Sigmoid colon (tissue), 7 donors: ENCODE measurements around the gene LCLAT1. TPM values are rescaled to one million over a fixed set of nuclear protein-coding genes. Genes with fewer than 3 reads are reported as not detected.
A peak's percentile ranks its signal among the peaks of the same experiment; 100 is the strongest.

ENCODE experiments used
- DNase-seq: peaks from one replicate; pipeline ENCODE4 v3.0.0-alpha.2; 2019
- H3K27ac ChIP-seq, 4 donors: fragments of 200-600 bp; sonication (generic); one replicate each; pipeline ENCODE4 v1.5.1; 2016 to 2019; ENCODE audit warnings: mild to moderate bottlenecking in 1 of 4
- H3K27me3 ChIP-seq, 3 donors: fragments of 200-600 bp; sonication (generic); one replicate each; pipeline ENCODE4 v1.5.1; 2019; ENCODE audit warnings: mild to moderate bottlenecking in 1 of 3
- H3K36me3 ChIP-seq, 4 donors: fragments of 200-600 bp; sonication (generic); one replicate each; pipeline ENCODE4 v1.5.1; 2016 to 2019
- H3K4me1 ChIP-seq, 4 donors: fragments of 200-600 bp; sonication (generic); one replicate each; pipeline ENCODE4 v1.5.1; 2017 to 2019
- H3K4me3 ChIP-seq, 4 donors: fragments of 200-600 bp; sonication (generic); one replicate each; pipeline ENCODE4 v1.5.1; 2017 to 2019; ENCODE audit warnings: mild to moderate bottlenecking in 2 of 4, moderate library complexity in 1 of 4
- H3K9me3 ChIP-seq, 4 donors: fragments of 200-600 bp in 3 of 4; sonication (generic) in 3 of 4; one replicate each; pipeline versions ENCODE4 v1.5.1 to v1.6.1; 2013 to 2019
- CTCF ChIP-seq, 4 experiments: fragments of 450-650 bp in 3 of 4; fragments of 200-600 bp in 1 of 4; IDR thresholded peaks; one replicate each; pipeline ENCODE4 v1.5.1; 2016 to 2019; ENCODE audit warnings: antibody characterized with exemption in 4 of 4, mild to moderate bottlenecking in 3 of 4, moderate library complexity in 2 of 4
- EP300 ChIP-seq, 4 donors: sonication (generic); formaldehyde crosslinking; IDR thresholded peaks; one replicate each; pipeline ENCODE4 v1.6.1; 2017; ENCODE audit warnings: antibody characterized with exemption in 4 of 4
- POLR2A ChIP-seq, 2 donors: fragments of 450-650 bp; IDR thresholded peaks; one replicate each; pipeline ENCODE4 v1.6.1; 2016; ENCODE audit warnings: antibody characterized with exemption in 2 of 2, mild to moderate bottlenecking in 2 of 2, moderate library complexity in 2 of 2
- POLR2AphosphoS5 ChIP-seq, 4 donors: sonication (generic); formaldehyde crosslinking; IDR thresholded peaks; one replicate each; pipeline ENCODE4 v1.6.1; 2017; ENCODE audit warnings: antibody characterized with exemption in 4 of 4
- WGBS, 2 donors: extraction: QIAGEN DNeasy Blood & Tissue Kit; methylation state at CpG; one replicate each; pipeline ENCODE4 v1.1.7; 2013; 5-methylcytosine and 5-hydroxymethylcytosine counted together
- intact Hi-C: fragments of 100-400 bp; cut with DNase I; formaldehyde crosslinking; loops from one replicate; pipeline ENCODE4 v1.15.1; 2023
- polyA plus RNA-seq, 3 donors: library from polyadenylated mRNA; stranded (reverse); fragments of 200-250 nt; gene quantifications; one replicate each; pipeline ENCODE4 v1.2.3, GENCODE V29; 2013
- total RNA-seq, 4 donors: library from RNA; depleted of rRNA; stranded (reverse); fragments of >200 nt; gene quantifications; one replicate each; pipeline ENCODE4 v1.1.0, GENCODE V29; 2016
- donor health status: healthy with polysubstance abuse.
- donor health status: Bipolar disorder and iron deficiency.
- donor health status: healthy.

LCLAT1 gene
- total and polyA plus RNA-seq, 7 donors: 1.2 to 17.2 (median 10.0) TPM

GRCh38 chr2:30673127-30673526 is 226.1 kb downstream of the LCLAT1 start:
- DNase-seq: no peak
- H3K4me3 ChIP-seq: no peak overlapping the region
- H3K9me3 ChIP-seq: peaks cover 0 to 4% (median 0%) of the 10 kb centered on the region in 4 donors
- no peaks in the 10 kb centered on the region for H3K4me1 ChIP-seq
- no peak for TF ChIP-seq POLR2AphosphoS5 (IDR thresholded peaks at IDR 0.05)
- TF ChIP-seq EP300 (IDR thresholded peaks at IDR 0.05): no peak
- TF ChIP-seq CTCF (IDR thresholded peaks at IDR 0.05): no peak
- no peak for TF ChIP-seq POLR2A (IDR thresholded peaks at IDR 0.05)
- 87 to 95% methylated on average over 4 of the region's 4 CpGs for WGBS, 2 donors
- no peak overlapping the region for H3K27ac ChIP-seq
- intact Hi-C loops: no loop called here
- no peaks in the 10 kb centered on the region for H3K27me3 ChIP-seq
- no peaks in the 10 kb centered on the region for H3K36me3 ChIP-seq

GRCh38 chr2:30675758-30676157 is 228.7 kb downstream of the LCLAT1 start:
- H3K9me3 ChIP-seq: no peaks in the 10 kb centered on the region
- intact Hi-C loops: no loop called here
- H3K27ac ChIP-seq: no peak overlapping the region
- peak; percentile 22 for DNase-seq
- H3K27me3 ChIP-seq: no peaks in the 10 kb centered on the region
- no peak overlapping the region for H3K4me3 ChIP-seq
- H3K4me1 ChIP-seq: no peaks in the 10 kb centered on the region
- 95% methylated on average over 2 of the region's 2 CpGs for WGBS, 2 donors
- H3K36me3 ChIP-seq: no peaks in the 10 kb centered on the region
- TF ChIP-seq EP300 (IDR thresholded peaks at IDR 0.05) (no peak), CTCF (IDR thresholded peaks at IDR 0.05) (no peak), POLR2A (IDR thresholded peaks at IDR 0.05) (no peak), POLR2AphosphoS5 (IDR thresholded peaks at IDR 0.05) (no peak)

- no peak for DNase-seq
- no peak for TF ChIP-seq POLR2A (IDR thresholded peaks at IDR 0.05)
- TF ChIP-seq EP300 (IDR thresholded peaks at IDR 0.05): no peak
- TF ChIP-seq POLR2AphosphoS5 (IDR thresholded peaks at IDR 0.05): no peak
- TF ChIP-seq CTCF (IDR thresholded peaks at IDR 0.05): no peak
- Histone ChIP-seq H3K27ac (no peak overlapping the region), H3K4me3 (no peak overlapping the region), H3K27me3 (no peaks in the 10 kb centered on the region), H3K36me3 (no peaks in the 10 kb centered on the region), H3K9me3 (no peaks in the 10 kb centered on the region), H3K4me1 (no peaks in the 10 kb centered on the region)
- intact Hi-C loops: no loop called here
These were observed 230.2 kb downstream of the LCLAT1 start for GRCh38 chr2:30677231-30677630.

GRCh38 chr2:30677861-30678385 is 230.9 kb downstream of the LCLAT1 start:
- Histone ChIP-seq H3K9me3 (no peaks in the 10 kb centered on the region), H3K4me1 (no peaks in the 10 kb centered on the region), H3K4me3 (no peak overlapping the region), H3K27ac (no peak overlapping the region), H3K27me3 (no peaks in the 10 kb centered on the region), H3K36me3 (no peaks in the 10 kb centered on the region)
- no peak for TF ChIP-seq POLR2A (IDR thresholded peaks at IDR 0.05)
- TF ChIP-seq CTCF (IDR thresholded peaks at IDR 0.05): no peak
- TF ChIP-seq POLR2AphosphoS5 (IDR thresholded peaks at IDR 0.05): no peak
- TF ChIP-seq EP300 (IDR thresholded peaks at IDR 0.05): no peak
- 89 to 90% methylated on average over 5 of the region's 5 CpGs for WGBS, 2 donors
- intact Hi-C loops: no loop called here
- DNase-seq: peak; percentile 49
